ENCODE measurements around the gene RHAG.
"Not testable (repeated sequence)": the region's sequence is repeated elsewhere in the genome, so short reads cannot be mapped to it uniquely, and the experiment has no call there.

Gene RHAG
- 0 reads per million in 3 donors for total RNA-seq

GRCh38 chr6:49636713-49637349 lies at the start of gene RHAG:
RHAG (minus strand) TSS chr6:49636839; CDS start chr6:49636812, 27 bp downstream.
- Histone ChIP-seq H3K36me3 (ENCODE audit: control insufficient read depth, insufficient read depth, low read length) (no peaks in the 10 kb centered on the region), H3K27me3 (replicated peaks; ENCODE audit: control insufficient read depth, insufficient read depth, low read length, poor library complexity, severe bottlenecking) (no peaks in the 10 kb centered on the region), H3K4me3 (ENCODE audit: insufficient read depth, low read depth, low read length, poor library complexity, severe bottlenecking) (no peak within 1 kb of the TSS), H3K9me3 (ENCODE audit: control insufficient read depth, low read length) (no peaks in the 10 kb centered on the region), H3K4me1 (ENCODE audit: control insufficient read depth, insufficient read depth, low read length, poor library complexity, severe bottlenecking) (no peaks in the 10 kb centered on the region), H3K27ac (ENCODE audit: insufficient read depth, low read length, poor library complexity, severe bottlenecking) (no peak within 1 kb of the TSS)
- no peak for DNase-seq

DNA sequence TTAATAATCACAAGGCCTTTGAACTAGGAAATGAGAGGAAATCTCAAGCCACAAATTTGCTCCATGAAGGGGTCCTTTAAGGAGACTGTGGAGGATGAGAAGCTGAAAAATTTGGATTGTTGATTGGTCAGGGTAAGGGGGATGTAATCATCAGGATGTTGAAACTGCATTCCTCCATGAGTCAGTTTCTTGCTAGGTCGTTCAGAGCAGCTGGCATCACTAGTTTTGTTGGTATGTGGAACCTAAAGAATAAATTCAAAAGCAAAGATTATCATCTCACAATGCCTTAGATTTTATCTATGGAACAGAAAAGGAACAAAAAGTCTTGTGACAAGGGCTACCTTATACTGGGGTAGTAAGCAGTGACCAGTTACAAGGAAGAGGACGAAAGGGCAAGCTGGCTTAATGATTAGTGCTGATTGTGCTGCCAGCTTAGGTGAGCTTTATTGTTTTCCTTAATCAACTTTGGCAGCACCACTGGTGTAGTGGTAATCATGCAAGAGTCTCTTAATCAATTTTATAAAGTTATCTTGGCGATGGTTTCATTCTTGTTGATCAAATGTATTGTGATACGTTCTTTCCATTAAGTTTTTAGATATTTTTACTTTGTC lies 40.1 kb upstream of the RHAG start:
- H3K27me3 ChIP-seq (replicated peaks; ENCODE audit: control insufficient read depth, insufficient read depth, low read length, poor library complexity, severe bottlenecking), result no peaks in the 10 kb centered on the region
- DNase-seq, result no peak

DNA sequence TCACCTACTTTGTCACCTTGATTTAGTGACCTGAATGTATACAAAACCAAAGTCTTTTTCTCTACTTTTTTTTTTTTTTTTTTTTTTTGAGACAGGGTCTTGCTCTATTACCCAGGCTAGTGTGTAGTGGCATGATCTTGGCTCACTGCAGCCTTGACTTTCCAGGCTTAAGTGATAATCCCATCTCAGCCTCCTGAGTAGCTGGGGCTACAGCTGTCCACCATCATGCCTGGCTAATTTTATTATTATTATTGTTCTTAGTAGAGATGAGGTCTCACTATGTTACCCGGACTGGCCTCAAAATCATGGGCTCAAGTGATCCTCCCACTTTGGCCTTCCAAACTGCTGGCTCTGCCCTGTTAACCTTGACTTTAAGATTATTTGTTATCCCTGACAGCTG lies 39.2 kb upstream of the RHAG start:
- Histone ChIP-seq H3K27me3 (replicated peaks; ENCODE audit: control insufficient read depth, insufficient read depth, low read length, poor library complexity, severe bottlenecking) (no peaks in the 10 kb centered on the region), H3K4me3 (ENCODE audit: insufficient read depth, low read depth, low read length, poor library complexity, severe bottlenecking) (no peak overlapping the region), H3K27ac (ENCODE audit: insufficient read depth, low read length, poor library complexity, severe bottlenecking) (no peak overlapping the region), H3K9me3 (ENCODE audit: control insufficient read depth, low read length) (no peaks in the 10 kb centered on the region), H3K36me3 (ENCODE audit: control insufficient read depth, insufficient read depth, low read length) (no peaks in the 10 kb centered on the region), H3K4me1 (ENCODE audit: control insufficient read depth, insufficient read depth, low read length, poor library complexity, severe bottlenecking) (no peaks in the 10 kb centered on the region)
- no peak for DNase-seq

More for the DNA sequence above, 40.1 kb upstream of the RHAG start:
- no peak overlapping the region for H3K4me3 ChIP-seq (ENCODE audit: insufficient read depth, low read depth, low read length, poor library complexity, severe bottlenecking)
- H3K9me3 ChIP-seq (ENCODE audit: control insufficient read depth, low read length), result no peaks in the 10 kb centered on the region
- no peaks in the 10 kb centered on the region for H3K4me1 ChIP-seq (ENCODE audit: control insufficient read depth, insufficient read depth, low read length, poor library complexity, severe bottlenecking)
- H3K36me3 ChIP-seq (ENCODE audit: control insufficient read depth, insufficient read depth, low read length), result no peaks in the 10 kb centered on the region
- no peak overlapping the region for H3K27ac ChIP-seq (ENCODE audit: insufficient read depth, low read length, poor library complexity, severe bottlenecking)

DNA sequence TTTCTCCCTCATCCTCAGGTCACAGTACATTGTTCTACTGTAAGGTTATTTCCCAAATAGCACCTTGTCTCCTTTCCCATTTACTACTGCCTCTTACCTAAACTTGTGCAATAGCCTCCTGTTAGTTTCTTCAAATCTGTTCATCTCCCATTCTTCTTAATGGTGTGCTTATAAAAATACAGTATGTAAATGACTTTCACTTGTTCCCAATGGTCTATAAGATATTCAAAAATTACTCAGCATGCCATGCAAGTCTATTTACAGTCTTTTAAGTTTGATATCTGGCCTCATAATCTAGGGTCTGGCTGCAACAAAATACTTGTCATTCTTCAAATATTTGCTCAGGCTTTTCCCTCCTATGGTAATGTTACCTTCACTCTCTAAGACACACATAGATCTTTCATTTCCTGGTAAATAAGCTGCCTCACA lies 31.5 kb upstream of the RHAG start:
- no peak overlapping the region for H3K27ac ChIP-seq (ENCODE audit: insufficient read depth, low read length, poor library complexity, severe bottlenecking)
- H3K4me3 ChIP-seq (ENCODE audit: insufficient read depth, low read depth, low read length, poor library complexity, severe bottlenecking), result no peak overlapping the region
- H3K27me3 ChIP-seq (replicated peaks; ENCODE audit: control insufficient read depth, insufficient read depth, low read length, poor library complexity, severe bottlenecking), result no peaks in the 10 kb centered on the region
- DNase-seq, result no peak
- H3K4me1 ChIP-seq (ENCODE audit: control insufficient read depth, insufficient read depth, low read length, poor library complexity, severe bottlenecking), result no peaks in the 10 kb centered on the region
- no peaks in the 10 kb centered on the region for H3K36me3 ChIP-seq (ENCODE audit: control insufficient read depth, insufficient read depth, low read length)
- H3K9me3 ChIP-seq (ENCODE audit: control insufficient read depth, low read length), result no peaks in the 10 kb centered on the region

DNA sequence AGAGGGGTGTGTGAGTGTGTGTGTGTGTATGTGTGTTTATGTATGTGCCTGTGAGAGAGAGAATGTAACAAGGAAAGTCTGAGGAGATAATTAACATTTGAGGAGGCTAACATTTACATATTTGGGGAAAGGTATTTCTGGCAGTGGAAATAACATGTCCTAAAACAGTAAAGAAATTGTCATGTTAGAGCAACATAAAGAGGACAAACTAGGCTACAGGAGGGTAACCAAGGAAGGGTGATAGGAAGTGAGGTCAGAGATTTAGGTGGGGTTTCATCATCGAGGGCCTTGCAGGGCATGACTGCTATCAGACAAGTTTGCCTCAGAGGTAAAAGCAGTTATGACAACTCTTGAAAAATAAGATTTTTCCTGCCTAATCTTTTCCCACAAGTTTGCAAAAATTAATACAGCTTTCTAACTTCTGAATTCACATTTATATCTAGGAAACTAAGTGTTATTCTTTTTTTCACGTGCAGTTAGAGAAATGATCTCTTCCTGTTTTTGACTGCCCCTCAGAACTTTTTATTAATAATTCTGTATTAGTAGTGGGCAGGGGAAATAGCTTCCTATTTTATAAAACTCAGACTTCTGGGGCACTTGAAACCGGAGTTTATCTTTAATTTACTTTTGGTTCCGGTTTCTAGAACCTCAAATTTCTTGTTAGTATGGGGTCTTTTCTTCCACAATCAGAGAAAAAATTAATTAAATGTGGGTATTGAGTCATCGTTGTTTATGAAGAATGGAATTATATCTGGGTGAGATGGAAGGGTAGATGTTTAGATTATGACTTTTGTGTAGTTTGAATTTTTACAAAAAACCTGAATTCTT lies 30.5 kb upstream of the RHAG start:
- no peaks in the 10 kb centered on the region for H3K36me3 ChIP-seq (ENCODE audit: control insufficient read depth, insufficient read depth, low read length)
- H3K4me1 ChIP-seq (ENCODE audit: control insufficient read depth, insufficient read depth, low read length, poor library complexity, severe bottlenecking), result no peaks in the 10 kb centered on the region
- DNase-seq, result no peak
- H3K4me3 ChIP-seq (ENCODE audit: insufficient read depth, low read depth, low read length, poor library complexity, severe bottlenecking), result no peak overlapping the region
- no peaks in the 10 kb centered on the region for H3K9me3 ChIP-seq (ENCODE audit: control insufficient read depth, low read length)
- no peaks in the 10 kb centered on the region for H3K27me3 ChIP-seq (replicated peaks; ENCODE audit: control insufficient read depth, insufficient read depth, low read length, poor library complexity, severe bottlenecking)
- no peak overlapping the region for H3K27ac ChIP-seq (ENCODE audit: insufficient read depth, low read length, poor library complexity, severe bottlenecking)

DNA sequence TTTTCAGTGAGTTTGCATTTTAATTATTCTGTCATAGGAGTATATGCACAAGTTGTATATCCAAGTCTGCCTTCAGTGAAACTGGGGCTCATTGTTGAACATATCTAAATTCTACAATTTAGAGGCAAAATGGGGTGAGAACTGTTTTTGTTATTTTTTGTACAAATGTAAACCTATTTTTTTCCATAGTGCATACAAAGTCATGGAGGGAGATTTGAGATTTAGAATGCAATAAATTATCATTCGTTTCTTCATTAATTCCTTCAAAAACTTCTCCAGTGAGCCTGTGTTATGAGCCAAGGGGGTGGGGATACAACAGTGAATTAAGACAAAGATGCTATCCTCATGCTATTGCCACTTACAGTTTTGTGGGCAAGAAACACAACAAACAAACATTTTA lies 29.8 kb upstream of the RHAG start:
- Histone ChIP-seq H3K27ac (ENCODE audit: insufficient read depth, low read length, poor library complexity, severe bottlenecking) (no peak overlapping the region), H3K4me3 (ENCODE audit: insufficient read depth, low read depth, low read length, poor library complexity, severe bottlenecking) (no peak overlapping the region), H3K27me3 (replicated peaks; ENCODE audit: control insufficient read depth, insufficient read depth, low read length, poor library complexity, severe bottlenecking) (no peaks in the 10 kb centered on the region), H3K4me1 (ENCODE audit: control insufficient read depth, insufficient read depth, low read length, poor library complexity, severe bottlenecking) (no peaks in the 10 kb centered on the region), H3K9me3 (ENCODE audit: control insufficient read depth, low read length) (no peaks in the 10 kb centered on the region), H3K36me3 (ENCODE audit: control insufficient read depth, insufficient read depth, low read length) (no peaks in the 10 kb centered on the region)
- no peak for DNase-seq

DNA sequence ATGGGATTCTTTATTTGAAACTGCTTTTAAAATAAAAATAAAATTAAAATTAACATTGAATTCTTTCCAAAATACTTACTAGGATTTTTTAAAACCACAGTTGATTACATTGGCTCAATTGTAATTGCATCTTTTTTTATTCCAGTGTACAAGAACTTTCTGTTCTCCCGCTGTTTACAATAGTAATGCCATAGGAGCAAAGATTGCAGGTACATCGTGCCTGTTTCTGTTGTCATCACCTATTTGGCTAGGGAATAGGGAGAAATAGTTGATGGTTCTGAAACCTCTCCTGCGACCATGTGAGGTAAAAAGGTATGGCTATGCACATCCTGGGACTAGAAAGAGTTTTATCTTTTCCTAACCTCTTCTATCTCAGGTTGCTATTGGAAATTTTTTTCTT lies 28.2 kb upstream of the RHAG start:
- no peak overlapping the region for H3K27ac ChIP-seq (ENCODE audit: insufficient read depth, low read length, poor library complexity, severe bottlenecking)
- no peak overlapping the region for H3K4me3 ChIP-seq (ENCODE audit: insufficient read depth, low read depth, low read length, poor library complexity, severe bottlenecking)
- DNase-seq, result no peak
- H3K27me3 ChIP-seq (replicated peaks; ENCODE audit: control insufficient read depth, insufficient read depth, low read length, poor library complexity, severe bottlenecking), result no peaks in the 10 kb centered on the region
- no peaks in the 10 kb centered on the region for H3K4me1 ChIP-seq (ENCODE audit: control insufficient read depth, insufficient read depth, low read length, poor library complexity, severe bottlenecking)
- H3K36me3 ChIP-seq (ENCODE audit: control insufficient read depth, insufficient read depth, low read length), result no peaks in the 10 kb centered on the region
- no peaks in the 10 kb centered on the region for H3K9me3 ChIP-seq (ENCODE audit: control insufficient read depth, low read length)

- not testable (repeated sequence) for H3K4me3 ChIP-seq (ENCODE audit: insufficient read depth, low read depth, low read length, poor library complexity, severe bottlenecking); DNase-seq; H3K9me3 ChIP-seq (ENCODE audit: control insufficient read depth, low read length); H3K4me1 ChIP-seq (ENCODE audit: control insufficient read depth, insufficient read depth, low read length, poor library complexity, severe bottlenecking); H3K27ac ChIP-seq (ENCODE audit: insufficient read depth, low read length, poor library complexity, severe bottlenecking); H3K36me3 ChIP-seq (ENCODE audit: control insufficient read depth, insufficient read depth, low read length); H3K27me3 ChIP-seq (replicated peaks; ENCODE audit: control insufficient read depth, insufficient read depth, low read length, poor library complexity, severe bottlenecking)
Observed at GRCh38 chr6:49664054-49664453, 27.4 kb upstream of the RHAG start.

DNA sequence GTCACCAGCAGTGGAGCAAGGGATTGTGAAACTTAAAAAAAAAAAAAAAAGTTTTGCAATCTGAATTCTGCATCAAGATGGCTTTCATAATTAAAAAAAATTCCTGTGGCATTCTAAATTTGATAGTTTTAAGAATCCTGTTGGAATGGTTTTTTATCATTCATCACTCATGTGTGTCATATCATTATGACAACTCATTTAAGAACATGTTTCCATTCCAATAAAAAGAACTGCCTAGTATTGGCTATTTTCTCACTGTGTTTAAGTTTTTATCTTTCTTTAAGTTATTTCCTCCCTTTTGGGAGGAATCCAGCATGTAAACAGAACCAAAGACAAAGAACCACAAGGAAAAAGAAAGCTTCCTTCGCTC lies 26.2 kb upstream of the RHAG start:
- no peak for DNase-seq
- Histone ChIP-seq H3K27ac (ENCODE audit: insufficient read depth, low read length, poor library complexity, severe bottlenecking) (no peak overlapping the region), H3K27me3 (replicated peaks; ENCODE audit: control insufficient read depth, insufficient read depth, low read length, poor library complexity, severe bottlenecking) (no peaks in the 10 kb centered on the region), H3K36me3 (ENCODE audit: control insufficient read depth, insufficient read depth, low read length) (no peaks in the 10 kb centered on the region), H3K4me1 (ENCODE audit: control insufficient read depth, insufficient read depth, low read length, poor library complexity, severe bottlenecking) (no peaks in the 10 kb centered on the region), H3K9me3 (ENCODE audit: control insufficient read depth, low read length) (no peaks in the 10 kb centered on the region), H3K4me3 (ENCODE audit: insufficient read depth, low read depth, low read length, poor library complexity, severe bottlenecking) (no peak overlapping the region)

Data from effector memory CD4-positive, alpha-beta T cell (primary cell).